ENCODE measurements around the gene SPOCK2.

SPOCK2 gene

DNA sequence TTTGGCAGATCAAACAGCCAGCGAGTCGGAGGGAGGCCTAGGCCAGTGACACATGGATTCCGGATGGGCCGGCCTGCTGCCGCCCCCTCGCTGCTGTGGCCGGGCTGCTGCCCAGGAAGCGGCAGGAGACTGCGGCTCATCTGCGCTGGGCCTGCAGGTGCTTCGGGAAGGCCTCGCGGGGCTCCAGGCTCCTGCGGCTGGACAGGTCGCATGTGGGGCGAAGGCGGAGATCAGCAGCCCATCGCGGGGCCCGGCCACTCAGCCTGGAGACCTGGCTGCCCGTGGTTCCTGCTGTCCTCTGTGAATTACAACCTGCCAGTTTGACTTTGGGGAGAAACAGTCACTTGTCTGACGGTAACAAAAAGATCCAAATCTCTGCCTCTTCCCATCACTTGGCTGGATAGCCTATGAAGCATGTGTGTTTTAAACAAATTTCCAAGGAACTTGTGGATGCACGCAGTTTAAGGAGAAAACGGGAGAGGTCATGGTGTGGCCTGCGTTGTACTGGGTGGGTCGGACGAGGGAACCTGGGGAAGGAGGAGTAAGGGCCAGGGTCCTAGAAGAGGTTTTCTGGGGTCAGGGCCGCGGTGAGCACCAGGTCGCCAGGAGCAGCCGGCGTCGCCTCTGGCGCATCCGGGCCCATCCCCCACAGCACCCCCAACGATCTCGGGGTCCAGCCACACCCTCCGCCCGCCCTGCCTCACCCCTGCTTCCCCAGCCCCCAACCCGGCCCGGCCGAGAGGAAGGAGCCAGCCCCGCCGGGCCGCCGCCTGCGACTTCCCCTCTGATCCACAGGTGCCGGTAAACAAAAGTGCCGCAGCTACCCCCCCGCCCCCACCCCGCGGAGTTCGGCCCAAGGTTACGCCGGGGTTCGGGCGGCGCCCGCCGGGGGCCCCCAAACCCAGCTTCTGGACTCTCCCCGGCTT, 1.6 kb downstream of the SPOCK2 start:
- DNase-seq: no peak

- DNase-seq: no peak
Measured at GRCh38 chr10:72085864-72086465, 2.4 kb downstream of the SPOCK2 start.

GRCh38 chr10:72085166-72085565, 3.2 kb downstream of the SPOCK2 start:
- no peak for DNase-seq

DNA sequence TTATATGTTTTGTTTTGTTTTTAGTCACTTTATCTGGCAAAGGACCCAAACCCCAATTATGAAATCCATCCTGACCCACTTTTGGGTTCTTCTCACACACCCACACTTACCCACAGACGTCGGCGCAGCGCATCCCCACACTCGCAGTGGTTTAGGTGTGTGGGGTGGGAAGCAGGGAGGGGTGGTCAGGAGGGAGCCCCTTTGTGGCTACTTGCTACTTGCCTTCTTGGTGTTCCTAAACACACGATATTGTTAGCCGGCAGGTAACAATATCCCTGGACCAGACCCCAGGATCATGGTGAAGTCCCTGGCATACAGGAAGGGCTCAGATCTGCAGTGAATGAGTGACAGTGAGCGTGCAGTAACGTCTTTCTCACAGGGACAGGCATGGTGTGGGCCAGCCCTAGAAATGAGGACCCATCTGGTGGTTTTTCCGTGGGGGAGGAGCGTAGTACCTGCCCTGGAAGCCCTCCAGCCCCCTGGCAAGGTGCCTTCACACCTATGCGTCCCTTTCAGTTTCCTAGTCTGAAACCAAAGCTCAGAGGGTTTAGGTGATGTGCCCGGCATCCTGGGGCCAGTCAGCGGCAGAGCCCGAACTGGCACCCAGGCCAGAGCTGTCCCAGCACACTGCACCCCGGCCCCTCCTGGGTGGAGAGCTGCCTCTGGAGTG, 4.4 kb downstream of the SPOCK2 start:
- DNase-seq: no peak

DNA sequence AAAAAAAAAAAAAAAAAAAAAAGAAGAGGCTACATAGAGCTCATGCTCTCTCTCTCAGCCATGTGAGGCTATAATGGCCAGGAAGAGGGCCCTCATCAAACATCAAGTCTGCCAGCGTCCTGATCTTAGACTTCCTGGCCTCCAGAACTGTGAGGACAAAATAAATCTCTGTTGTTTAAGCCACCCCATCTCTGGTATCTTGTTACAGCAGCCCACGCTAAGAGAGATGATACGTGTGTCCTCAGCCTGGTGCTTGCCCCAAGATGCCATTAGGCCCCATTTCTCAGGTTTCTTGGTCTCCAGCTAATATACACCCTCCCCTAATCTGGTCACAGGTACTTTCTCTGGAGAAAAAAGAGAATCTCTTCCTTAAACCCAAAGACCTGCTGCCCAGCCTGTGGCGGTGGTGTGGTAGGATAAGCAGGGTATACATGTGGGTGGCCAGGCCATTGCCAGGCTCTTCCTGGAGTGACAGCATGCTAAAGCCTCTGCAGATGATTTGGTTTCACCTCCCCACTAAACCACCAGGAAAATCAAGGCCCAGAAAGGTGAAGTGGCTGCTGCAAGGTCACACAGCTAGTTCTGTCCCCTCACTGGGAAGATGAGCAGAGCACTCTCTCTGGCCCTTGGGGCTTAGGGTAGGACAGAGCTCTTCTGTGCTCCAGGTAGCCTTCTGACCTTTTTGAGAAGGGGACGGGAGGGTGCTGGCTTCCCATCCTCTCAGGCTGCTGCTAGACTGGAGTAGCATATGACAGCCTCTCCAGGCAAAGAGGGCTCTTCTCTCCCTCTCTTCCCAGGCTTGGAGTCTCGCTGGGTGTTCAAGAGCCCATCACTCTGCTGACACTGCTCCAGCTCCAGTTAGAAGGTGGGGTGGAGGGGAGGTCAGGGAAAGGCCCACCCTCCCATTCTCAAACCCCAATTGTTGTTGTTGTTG, 5.2 kb downstream of the SPOCK2 start:
- no peak for DNase-seq

DNA sequence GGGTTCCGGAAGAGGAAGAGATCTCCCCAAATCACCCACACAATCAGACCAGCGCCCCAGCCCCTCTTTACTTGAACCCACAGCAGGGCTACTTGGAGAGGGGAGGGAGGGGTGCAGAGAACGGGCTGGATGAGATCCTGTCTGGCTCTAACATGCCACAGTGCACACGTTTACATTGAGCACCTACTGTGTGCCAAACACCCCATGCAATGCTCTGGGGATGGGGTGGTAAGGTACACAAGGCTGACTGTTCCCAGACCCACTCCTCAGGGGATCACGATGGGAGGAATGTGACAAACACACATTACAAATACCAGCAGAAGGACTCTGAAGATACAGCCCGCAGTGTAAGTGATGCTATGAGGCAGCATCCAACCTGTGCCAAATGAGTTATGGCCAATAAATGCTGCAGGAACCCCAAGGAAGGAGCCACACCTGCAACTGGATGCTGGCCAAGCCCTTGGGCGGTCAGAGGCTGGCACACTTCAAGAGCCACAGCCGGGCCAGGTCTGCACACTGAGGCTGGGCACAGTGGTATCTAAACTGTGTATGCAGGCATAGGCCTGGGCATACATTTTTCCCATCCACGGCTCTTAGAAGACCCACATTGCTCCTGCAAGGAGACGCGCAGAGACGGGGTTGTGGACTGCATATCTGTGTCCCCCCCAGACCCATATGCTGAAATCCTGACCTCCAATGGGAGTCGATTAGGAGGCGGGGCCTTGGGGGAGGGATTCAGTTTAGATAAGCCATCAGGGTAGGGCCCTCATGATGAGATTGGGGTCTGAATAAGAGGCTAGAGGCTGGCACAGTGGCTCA, 6.4 kb downstream of the SPOCK2 start:
- no peak for DNase-seq

GRCh38 chr10:72081210-72081609, 7.1 kb downstream of the SPOCK2 start:
- DNase-seq: no peak

GRCh38 chr10:72080042-72080975, 8.0 kb downstream of the SPOCK2 start:
- no peak for DNase-seq

DNA sequence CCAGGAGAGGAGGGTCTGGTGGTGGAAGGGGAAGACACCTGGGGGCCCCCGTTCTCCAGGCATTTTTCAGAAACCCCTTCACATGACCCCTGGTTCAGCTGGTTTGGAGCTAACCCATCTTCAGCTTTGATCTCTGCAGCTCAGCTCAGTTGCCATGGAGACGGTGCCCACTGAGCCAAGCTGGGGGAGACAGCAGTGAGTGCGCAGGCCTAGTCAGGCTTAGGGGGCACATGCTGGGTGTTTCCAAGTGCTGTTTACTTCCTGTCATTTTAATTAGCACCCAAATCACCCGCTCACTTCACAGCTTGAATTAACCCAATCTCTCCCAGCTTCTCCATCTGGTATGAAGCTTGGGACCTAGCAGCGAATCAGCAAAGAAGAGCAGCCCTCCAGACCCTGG, 9.0 kb downstream of the SPOCK2 start:
- DNase-seq: no peak

- DNase-seq: no peak
Measured at GRCh38 chr10:72077275-72077990, 10.9 kb downstream of the SPOCK2 start.

DNA sequence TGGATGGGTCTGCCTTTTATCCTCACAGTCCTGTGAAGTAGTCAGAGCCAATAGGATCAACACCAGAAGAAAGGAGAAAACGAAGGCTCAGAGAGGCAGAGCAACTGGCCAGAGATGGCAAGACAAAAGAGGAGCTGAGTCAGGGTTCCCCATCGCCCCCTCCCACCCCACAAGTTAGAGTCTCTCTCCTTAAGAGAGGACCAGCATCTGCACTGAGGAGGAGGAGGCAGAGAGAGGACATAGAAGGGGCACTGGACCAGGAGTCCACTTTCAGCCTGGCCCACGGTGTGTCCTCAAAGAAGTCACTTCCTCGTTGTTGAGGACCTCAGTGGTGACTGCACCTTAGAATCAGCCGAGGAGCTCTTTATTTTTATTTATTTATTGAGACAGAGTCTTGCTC, 11.6 kb downstream of the SPOCK2 start:
- DNase-seq: no peak

DNA sequence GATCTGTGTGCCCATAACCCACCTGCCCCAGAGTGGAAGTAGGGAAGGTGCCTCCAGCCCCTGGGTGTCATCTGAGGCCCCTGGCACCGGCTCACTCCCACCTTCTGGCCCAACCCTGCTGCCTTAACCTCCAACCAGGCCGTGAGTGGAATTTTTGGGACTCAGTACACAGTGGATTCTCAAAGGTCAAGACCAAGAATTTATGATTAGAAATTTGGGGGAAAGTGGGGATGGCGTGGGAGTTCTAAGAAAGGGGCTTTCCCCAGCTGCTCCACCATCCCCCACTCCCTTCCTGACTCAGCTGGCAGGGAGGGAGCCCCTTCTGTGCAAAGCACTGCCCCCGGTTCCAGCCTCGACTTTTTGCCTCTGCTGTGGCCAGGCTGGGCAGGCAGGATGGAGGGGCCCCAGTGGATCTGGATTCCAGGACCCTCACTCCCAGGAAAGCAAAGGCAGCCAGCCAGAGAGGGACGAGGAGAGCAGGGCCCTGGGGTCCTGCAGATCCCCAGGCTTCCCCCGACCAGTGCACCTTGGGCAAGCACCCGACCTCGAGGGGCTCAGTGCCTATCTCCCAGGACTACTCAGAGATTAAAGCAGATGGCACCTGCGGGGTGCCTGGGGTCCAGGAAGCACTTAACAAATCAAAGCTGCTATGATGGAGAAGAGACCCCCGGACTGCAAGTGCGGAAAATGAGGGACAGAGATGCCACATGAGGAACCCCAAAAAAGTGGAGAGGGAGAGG, 12.8 kb downstream of the SPOCK2 start:
- DNase-seq: no peak

- DNase-seq: no peak
Measured at GRCh38 chr10:72074574-72075375, 13.6 kb downstream of the SPOCK2 start.

DNA sequence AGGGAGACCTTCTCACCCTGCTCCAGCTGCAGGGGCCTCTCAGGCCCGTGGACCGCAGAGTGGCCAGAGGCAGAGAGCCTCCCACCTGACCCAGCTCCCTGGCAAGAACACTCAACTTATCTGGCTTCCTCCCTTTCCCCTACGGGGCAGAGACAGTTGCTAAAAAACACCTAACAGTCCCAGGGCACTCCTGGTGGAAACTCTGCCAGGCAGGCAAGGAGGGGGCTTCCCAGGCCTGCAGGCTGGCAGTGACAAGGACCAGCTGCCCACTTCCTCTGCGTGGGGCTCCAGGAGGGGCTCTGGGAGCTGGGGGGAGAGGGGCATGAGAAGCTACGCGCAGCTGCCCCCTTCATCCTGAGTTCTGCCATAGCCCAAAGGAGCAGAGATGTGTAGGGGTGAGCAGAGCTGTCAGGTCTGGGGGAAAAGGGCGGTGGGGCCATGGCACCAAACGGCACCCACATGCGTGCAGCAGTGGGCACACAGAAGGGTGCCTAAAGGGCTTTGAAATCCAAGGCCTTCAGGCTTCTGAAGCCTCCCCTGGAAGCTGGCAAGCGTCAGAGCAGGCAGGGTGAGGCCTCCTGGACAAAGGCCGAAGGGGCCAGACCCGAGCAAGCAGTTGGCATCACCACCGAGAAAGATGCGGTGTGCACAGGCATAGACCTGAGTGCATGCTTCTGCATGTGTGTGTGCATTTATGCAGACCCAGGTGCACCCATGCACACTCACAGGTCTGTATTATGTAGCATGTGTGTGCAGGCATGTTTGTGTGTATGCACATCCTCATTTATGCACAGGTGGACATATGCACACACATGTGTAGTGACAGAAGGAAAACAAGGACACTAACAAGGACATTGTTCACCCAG, 14.4 kb downstream of the SPOCK2 start:
- DNase-seq: no peak

- no peak for DNase-seq
Measured at GRCh38 chr10:72072639-72073038, 15.7 kb downstream of the SPOCK2 start.

DNA sequence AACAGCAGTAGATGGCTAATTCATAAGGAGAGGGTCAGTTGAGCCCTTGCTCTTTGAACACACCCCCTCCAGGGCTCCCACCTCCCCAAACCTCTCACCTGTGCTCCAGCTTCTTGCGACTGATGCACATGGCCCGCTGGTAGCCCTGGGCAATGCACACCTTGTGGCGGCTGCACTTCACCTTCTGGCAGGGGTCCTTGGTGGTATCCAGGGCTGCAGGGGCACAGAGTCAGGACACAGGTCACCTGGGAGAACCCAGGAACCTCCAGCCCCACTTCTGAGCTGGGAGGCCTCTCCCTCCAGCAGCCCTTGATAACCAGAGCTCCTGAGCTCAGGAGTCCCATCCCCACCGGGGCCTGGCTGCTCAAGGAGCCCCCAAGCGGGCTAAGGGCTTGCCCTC, 16.3 kb downstream of the SPOCK2 start:
- DNase-seq: no peak
